ENCODE data around the gene FGD1. TPM values are rescaled to one million over a fixed set of nuclear protein-coding genes. Genes with fewer than 3 reads are reported as not detected.

The FGD1 gene
- total and polyA plus RNA-seq, 2 of the 8 experiments (the other 6 are each of a cell fraction or from before 2014, with no cell fraction given): 6.8 to 34.9 TPM

DNA sequence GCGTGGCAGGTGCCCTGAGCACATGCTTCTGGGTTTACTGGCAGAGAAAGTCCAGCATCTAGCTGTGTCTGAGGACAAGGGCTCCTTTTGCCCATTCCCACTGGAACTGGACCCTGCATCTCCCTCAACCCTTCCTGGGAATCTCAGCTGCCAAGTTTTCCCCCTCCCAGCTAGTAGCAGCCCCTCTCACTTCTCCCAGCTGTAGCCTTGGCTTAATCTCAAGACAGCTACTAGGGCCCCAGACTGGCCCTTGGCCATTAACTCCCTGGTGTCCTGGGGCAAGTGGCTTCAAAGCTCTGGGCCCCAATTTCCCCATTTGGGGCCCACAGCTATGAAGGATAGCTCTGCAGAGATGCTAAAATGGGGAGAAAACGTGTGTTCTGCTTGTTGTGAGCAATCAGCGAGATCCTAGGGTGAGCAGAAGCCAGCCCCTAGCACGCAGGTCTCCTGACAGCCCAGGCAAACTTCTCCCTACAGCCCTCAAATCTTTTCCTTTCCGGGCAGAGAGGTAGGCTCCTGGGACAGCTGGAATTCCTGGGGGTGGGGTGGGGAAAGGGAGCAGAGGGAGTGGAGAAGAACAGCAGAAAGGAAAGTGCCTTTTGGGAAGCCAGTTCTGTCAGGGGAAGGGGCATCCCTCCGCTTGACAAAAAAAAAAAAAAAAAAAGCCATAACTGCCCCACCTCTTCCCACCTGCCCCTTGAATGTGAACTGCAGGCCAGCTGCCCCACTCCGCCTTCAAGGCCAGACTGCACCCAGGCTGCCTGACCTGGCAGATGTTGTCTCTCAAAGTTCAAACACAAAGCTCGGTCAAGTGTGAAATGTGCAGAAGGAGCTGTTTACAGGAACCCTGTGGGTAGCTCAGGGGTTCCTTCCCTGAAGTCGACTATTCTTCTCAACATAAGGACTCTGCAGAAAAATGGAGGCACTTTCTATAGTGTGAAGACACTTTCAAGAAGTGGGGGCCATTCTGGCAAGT, 16.6 kb downstream of the FGD1 start:
- DNase-seq (ENCODE audit: low read depth in 1 of 2, low spot score in 2 of 2) (peak in 1 of 2 experiments; percentile 53), FAIRE-seq (peak; percentile 92)
- H4K91ac ChIP-seq (replicated peaks; ENCODE audit: insufficient read length, low read length): peak overlapping the region; percentile 65
- H3K23me2 ChIP-seq (ENCODE audit: low read depth, low read length): no peaks in the 10 kb centered on the region; the same call in 1 of the 2 replicates
- no peak overlapping the region for H4K8ac ChIP-seq (ENCODE audit: extremely low read depth, insufficient read depth, low read length)
- H3K14ac ChIP-seq (ENCODE audit: insufficient read length): no peak overlapping the region
- no peak overlapping the region for H3K4ac ChIP-seq (replicated peaks; ENCODE audit: insufficient read length, low read depth, low read length)
- POLR2A ChIA-PET (ENCODE audit: partially characterized antibody): interaction anchor here (0.8 to 1.4 kb wide), 4 partner anchors 11 to 91 kb away, joined by 3 to 5 read pairs (median 4); partner anchors contain the start of gene TSR2
- CTCF ChIA-PET (ENCODE audit: partially characterized antibody): no interaction called here
- H2BK15ac ChIP-seq (ENCODE audit: low read length): no peak overlapping the region
- no peak overlapping the region for H3K9ac ChIP-seq (replicated peaks in 1 of 4; ENCODE audit: extremely low read depth in 1 of 4, low read depth in 3 of 4, low read length in 3 of 4)
- H3K4me3 ChIP-seq (ENCODE audit: extremely low read depth in 1 of 4, insufficient read depth in 2 of 4, low read depth in 3 of 4, low read length in 4 of 4): peak overlapping the region in 1 of 4 experiments; percentile 37; a peak in 4 of 8 replicates
- H3K27ac ChIP-seq (ENCODE audit: low read depth, low read length): no peak overlapping the region; the same call in 1 of the 2 replicates
- H4K5ac ChIP-seq (ENCODE audit: insufficient read length, low read depth, low read length): peak overlapping the region; percentile 40
- H3K36me3 ChIP-seq (ENCODE audit: control insufficient read depth in 2 of 4, insufficient read depth in 4 of 4, low read length in 3 of 4): no peaks in the 10 kb centered on the region
- no peak overlapping the region for H2BK20ac ChIP-seq (ENCODE audit: low read length)
- H3K23ac ChIP-seq (ENCODE audit: insufficient read length): no peak overlapping the region
- no peak overlapping the region for H2AK5ac ChIP-seq (ENCODE audit: low read depth, low read length)
- no peaks in the 10 kb centered on the region for H3K9me3 ChIP-seq (ENCODE audit: insufficient read depth in 2 of 2, low read depth in 1 of 2, low read length in 1 of 2)
- H2BK120ac ChIP-seq (replicated peaks; ENCODE audit: low read depth, low read length): peak overlapping the region; percentile 22
- 0 out of 2 replicates have a peak overlapping the region, but pooled peaks have one; percentile 6 for H2BK5ac ChIP-seq (ENCODE audit: low read depth, low read length)
- 9% methylated on average over 6 of the region's 9 CpGs; no CpG with 5 or more reads in 1 of the 2 experiments for WGBS, 2 experiments (ENCODE audit: extremely low coverage in 1 of 2, insufficient coverage in 1 of 2, insufficient read length in 1 of 2, insufficient replicate concordance in 2 of 2, low coverage in 1 of 2, low lambda C conversion rate in 2 of 2, missing lambda C conversion rate in 1 of 2)
- H3K4me1 ChIP-seq (replicated peaks in 1 of 4; ENCODE audit: control insufficient read depth in 3 of 4, insufficient read depth in 4 of 4, low read length in 3 of 4): peaks cover 7 to 41% (median 21%) of the 10 kb centered on the region in 4 experiments
- H3K27me3 ChIP-seq (replicated peaks in 1 of 4; ENCODE audit: control insufficient read depth in 3 of 4, extremely low read depth in 1 of 4, insufficient read depth in 3 of 4, low read length in 3 of 4): no peaks in the 10 kb centered on the region
- H3K79me2 ChIP-seq (ENCODE audit: control insufficient read depth in 1 of 2, insufficient read depth in 2 of 2, low read length in 2 of 2): peaks cover 0 to 38% of the 10 kb centered on the region in 2 experiments; a peak in 3 of 4 replicates
- no peaks in the 10 kb centered on the region for H3K79me1 ChIP-seq (ENCODE audit: low read depth, low read length)
- no peaks in the 10 kb centered on the region for H4K20me1 ChIP-seq (replicated peaks in 1 of 2; ENCODE audit: control insufficient read depth in 1 of 2, insufficient read depth in 2 of 2, low read length in 2 of 2)
- H3K4me2 ChIP-seq (ENCODE audit: insufficient read depth in 1 of 2, low read depth in 2 of 2, low read length in 2 of 2): peak overlapping the region; percentile 35 to 57; a peak in 3 of 4 replicates
- H2BK12ac ChIP-seq (ENCODE audit: low read depth, low read length): no peak overlapping the region
- H2AFZ ChIP-seq (ENCODE audit: low read length): no peak overlapping the region
- no peak overlapping the region for H3K56ac ChIP-seq (replicated peaks; ENCODE audit: insufficient read length, low read depth, low read length)
- peak overlapping the region; percentile 15; the same call in 1 of the 2 replicates for H3K18ac ChIP-seq (ENCODE audit: extremely low read depth, low read length)
- peak; percentile 46; the same call in 1 of the 2 replicates for TF ChIP-seq JUND (IDR thresholded peaks at IDR 0.05; ENCODE audit: low read length)
- TF ChIP-seq HDAC2 (IDR thresholded peaks at IDR 0.05; ENCODE audit: borderline replicate concordance in 1 of 2, low read depth in 2 of 2, low read length in 2 of 2): no peak
- TF ChIP-seq, protein P1, sequence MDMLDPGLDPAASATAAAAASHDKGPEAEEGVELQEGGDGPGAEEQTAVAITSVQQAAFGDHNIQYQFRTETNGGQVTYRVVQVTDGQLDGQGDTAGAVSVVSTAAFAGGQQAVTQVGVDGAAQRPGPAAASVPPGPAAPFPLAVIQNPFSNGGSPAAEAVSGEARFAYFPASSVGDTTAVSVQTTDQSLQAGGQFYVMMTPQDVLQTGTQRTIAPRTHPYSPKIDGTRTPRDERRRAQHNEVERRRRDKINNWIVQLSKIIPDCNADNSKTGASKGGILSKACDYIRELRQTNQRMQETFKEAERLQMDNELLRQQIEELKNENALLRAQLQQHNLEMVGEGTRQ (IDR thresholded peaks at IDR 0.05; ENCODE audit: low read length): no peak
- no peak for TF ChIP-seq TAF1 (IDR thresholded peaks at IDR 0.05; ENCODE audit: low read depth, low read length)
- TF ChIP-seq, protein P2, sequence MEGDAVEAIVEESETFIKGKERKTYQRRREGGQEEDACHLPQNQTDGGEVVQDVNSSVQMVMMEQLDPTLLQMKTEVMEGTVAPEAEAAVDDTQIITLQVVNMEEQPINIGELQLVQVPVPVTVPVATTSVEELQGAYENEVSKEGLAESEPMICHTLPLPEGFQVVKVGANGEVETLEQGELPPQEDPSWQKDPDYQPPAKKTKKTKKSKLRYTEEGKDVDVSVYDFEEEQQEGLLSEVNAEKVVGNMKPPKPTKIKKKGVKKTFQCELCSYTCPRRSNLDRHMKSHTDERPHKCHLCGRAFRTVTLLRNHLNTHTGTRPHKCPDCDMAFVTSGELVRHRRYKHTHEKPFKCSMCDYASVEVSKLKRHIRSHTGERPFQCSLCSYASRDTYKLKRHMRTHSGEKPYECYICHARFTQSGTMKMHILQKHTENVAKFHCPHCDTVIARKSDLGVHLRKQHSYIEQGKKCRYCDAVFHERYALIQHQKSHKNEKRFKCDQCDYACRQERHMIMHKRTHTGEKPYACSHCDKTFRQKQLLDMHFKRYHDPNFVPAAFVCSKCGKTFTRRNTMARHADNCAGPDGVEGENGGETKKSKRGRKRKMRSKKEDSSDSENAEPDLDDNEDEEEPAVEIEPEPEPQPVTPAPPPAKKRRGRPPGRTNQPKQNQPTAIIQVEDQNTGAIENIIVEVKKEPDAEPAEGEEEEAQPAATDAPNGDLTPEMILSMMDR (IDR thresholded peaks at IDR 0.05; ENCODE audit: control extremely low read depth in 1 of 3, insufficient read depth in 1 of 3, low read depth in 1 of 3, low read length in 3 of 3): no peak
